ENCODE measurements around the gene AKR7A2. TPM values are rescaled to one million over a fixed set of nuclear protein-coding genes. Genes with fewer than 3 reads are reported as not detected.

The AKR7A2 gene
- 10 to 100 TPM; 31.8 to 41.7 TPM for total RNA-seq

- Mint-ChIP-seq H3K4me1 (ENCODE audit: low read depth) (peaks cover 54% of the 10 kb centered on the region), H3K36me3 (ENCODE audit: insufficient read depth in 2 of 2) (peaks cover 4 to 6% of the 10 kb centered on the region in 2 donors), H3K4me3 (peak within 1 kb of the TSS; percentile 88 to 94), H3K9me3 (no peaks in the 10 kb centered on the region), H3K27ac (peak within 1 kb of the TSS; percentile 56), H3K27me3 (ENCODE audit: low read depth) (no peaks in the 10 kb centered on the region)
- DNase-seq (peak; percentile 93 to 98), ATAC-seq (replicated peaks in 1 of 2) (peak; percentile 93 to 97)
Observed at GRCh38 chr1:19311931-19312781, at the start of gene AKR7A2, which contains the start of gene SLC66A1. TSS of gene AKR7A2 (minus strand) at chr1:19312144. CDS start at chr1:19312124, 20 bp downstream. TSS of gene SLC66A1 (plus strand) at chr1:19312326. CDS start at chr1:19317678, 5,352 bp downstream.

- ATAC-seq (replicated peaks in 1 of 2) (peak in 1 of 2 donors; percentile 30), DNase-seq (no peak)
- Mint-ChIP-seq H3K4me1 (ENCODE audit: low read depth) (peaks cover 28% of the 10 kb centered on the region), H3K4me3 (peak overlapping the region; percentile 8 to 27), H3K27me3 (ENCODE audit: low read depth) (no peaks in the 10 kb centered on the region), H3K27ac (peak overlapping the region; percentile 52), H3K36me3 (ENCODE audit: insufficient read depth in 2 of 2) (no peaks in the 10 kb centered on the region), H3K9me3 (no peaks in the 10 kb centered on the region)
Observed at GRCh38 chr1:19360843-19361610, 49.1 kb upstream of the AKR7A2 start.

GRCh38 chr1:19360432-19360831 lies 48.5 kb upstream of the AKR7A2 start:
- peak in 1 of 2 donors; percentile 8 for ATAC-seq (replicated peaks in 1 of 2)
- Mint-ChIP-seq H3K4me3 (peak overlapping the region; percentile 14 to 27), H3K27ac (peak overlapping the region; percentile 12), H3K36me3 (ENCODE audit: insufficient read depth in 2 of 2) (peaks cover under 1 to 3% of the 10 kb centered on the region in 2 donors), H3K27me3 (ENCODE audit: low read depth) (no peaks in the 10 kb centered on the region), H3K4me1 (ENCODE audit: low read depth) (peaks cover 28% of the 10 kb centered on the region), H3K9me3 (no peaks in the 10 kb centered on the region)
- DNase-seq: no peak

GRCh38 chr1:19360016-19360415 lies 48.1 kb upstream of the AKR7A2 start:
- ATAC-seq (replicated peaks in 1 of 2): peak; percentile 26 to 55
- Mint-ChIP-seq H3K27ac (no peak overlapping the region), H3K9me3 (no peaks in the 10 kb centered on the region), H3K4me1 (ENCODE audit: low read depth) (peaks cover 28% of the 10 kb centered on the region), H3K4me3 (no peak overlapping the region), H3K27me3 (ENCODE audit: low read depth) (no peaks in the 10 kb centered on the region), H3K36me3 (ENCODE audit: insufficient read depth in 2 of 2) (peaks cover 2 to 3% of the 10 kb centered on the region in 2 donors)
- no peak for DNase-seq

- H3K27me3 Mint-ChIP-seq (ENCODE audit: low read depth): no peaks in the 10 kb centered on the region
- H3K36me3 Mint-ChIP-seq (ENCODE audit: insufficient read depth in 2 of 2): peaks cover 2 to 3% of the 10 kb centered on the region in 2 donors
- DNase-seq (no peak), ATAC-seq (replicated peaks in 1 of 2) (no peak)
- H3K4me3 Mint-ChIP-seq: no peak overlapping the region
- H3K4me1 Mint-ChIP-seq (ENCODE audit: low read depth): peaks cover 28% of the 10 kb centered on the region
- H3K27ac Mint-ChIP-seq: no peak overlapping the region
- H3K9me3 Mint-ChIP-seq: no peaks in the 10 kb centered on the region
Observed at GRCh38 chr1:19359357-19359756, 47.4 kb upstream of the AKR7A2 start.

- H3K27ac Mint-ChIP-seq: no peak overlapping the region
- no peaks in the 10 kb centered on the region for H3K9me3 Mint-ChIP-seq
- H3K36me3 Mint-ChIP-seq (ENCODE audit: insufficient read depth in 2 of 2): peaks cover 2 to 5% of the 10 kb centered on the region in 2 donors
- no peak for ATAC-seq (replicated peaks in 1 of 2)
- H3K4me3 Mint-ChIP-seq: no peak overlapping the region
- DNase-seq: no peak
- H3K27me3 Mint-ChIP-seq (ENCODE audit: low read depth): no peaks in the 10 kb centered on the region
- H3K4me1 Mint-ChIP-seq (ENCODE audit: low read depth): peaks cover 28% of the 10 kb centered on the region
Observed at GRCh38 chr1:19358710-19359109, 46.8 kb upstream of the AKR7A2 start.

- Mint-ChIP-seq H3K27me3 (ENCODE audit: low read depth) (no peaks in the 10 kb centered on the region), H3K9me3 (no peaks in the 10 kb centered on the region), H3K27ac (no peak overlapping the region), H3K4me3 (no peak overlapping the region), H3K4me1 (ENCODE audit: low read depth) (peaks cover 28% of the 10 kb centered on the region), H3K36me3 (ENCODE audit: insufficient read depth in 2 of 2) (peaks cover 2 to 5% of the 10 kb centered on the region in 2 donors)
- ATAC-seq (replicated peaks in 1 of 2) (no peak), DNase-seq (no peak)
Observed at GRCh38 chr1:19357299-19357986, 45.5 kb upstream of the AKR7A2 start.

GRCh38 chr1:19356266-19356665 lies 44.3 kb upstream of the AKR7A2 start:
- DNase-seq (no peak), ATAC-seq (replicated peaks in 1 of 2) (no peak)
- Mint-ChIP-seq H3K4me3 (no peak overlapping the region), H3K9me3 (no peaks in the 10 kb centered on the region), H3K4me1 (ENCODE audit: low read depth) (peaks cover 21% of the 10 kb centered on the region), H3K27ac (no peak overlapping the region), H3K27me3 (ENCODE audit: low read depth) (no peaks in the 10 kb centered on the region), H3K36me3 (ENCODE audit: insufficient read depth in 2 of 2) (peaks cover 2 to 5% of the 10 kb centered on the region in 2 donors)

GRCh38 chr1:19354531-19354981 lies 42.6 kb upstream of the AKR7A2 start:
- Mint-ChIP-seq H3K9me3 (no peaks in the 10 kb centered on the region), H3K4me1 (ENCODE audit: low read depth) (peaks cover 4% of the 10 kb centered on the region), H3K36me3 (ENCODE audit: insufficient read depth in 2 of 2) (peaks cover 2 to 5% of the 10 kb centered on the region in 2 donors), H3K27ac (no peak overlapping the region), H3K4me3 (no peak overlapping the region), H3K27me3 (ENCODE audit: low read depth) (no peaks in the 10 kb centered on the region)
- ATAC-seq (replicated peaks in 1 of 2) (no peak), DNase-seq (no peak)

- ATAC-seq (replicated peaks in 1 of 2) (no peak), DNase-seq (no peak)
- H3K27ac Mint-ChIP-seq: no peak overlapping the region
- no peaks in the 10 kb centered on the region for H3K4me1 Mint-ChIP-seq (ENCODE audit: low read depth)
- no peaks in the 10 kb centered on the region for H3K9me3 Mint-ChIP-seq
- H3K4me3 Mint-ChIP-seq: no peak overlapping the region
- no peaks in the 10 kb centered on the region for H3K27me3 Mint-ChIP-seq (ENCODE audit: low read depth)
- H3K36me3 Mint-ChIP-seq (ENCODE audit: insufficient read depth in 2 of 2): peaks cover 2 to 5% of the 10 kb centered on the region in 2 donors
Observed at GRCh38 chr1:19353596-19353995, 41.7 kb upstream of the AKR7A2 start.

GRCh38 chr1:19352839-19353238 lies 40.9 kb upstream of the AKR7A2 start:
- Mint-ChIP-seq H3K27me3 (ENCODE audit: low read depth) (no peaks in the 10 kb centered on the region), H3K4me3 (no peak overlapping the region), H3K36me3 (ENCODE audit: insufficient read depth in 2 of 2) (peaks cover 2 to 5% of the 10 kb centered on the region in 2 donors), H3K9me3 (no peaks in the 10 kb centered on the region), H3K27ac (no peak overlapping the region), H3K4me1 (ENCODE audit: low read depth) (no peaks in the 10 kb centered on the region)
- DNase-seq: no peak
- ATAC-seq (replicated peaks in 1 of 2): peak in 1 of 2 donors; percentile 11

- Mint-ChIP-seq H3K4me1 (ENCODE audit: low read depth) (no peaks in the 10 kb centered on the region), H3K36me3 (ENCODE audit: insufficient read depth in 2 of 2) (peaks cover 2 to 5% of the 10 kb centered on the region in 2 donors), H3K4me3 (no peak overlapping the region), H3K9me3 (no peaks in the 10 kb centered on the region), H3K27ac (no peak overlapping the region), H3K27me3 (ENCODE audit: low read depth) (no peaks in the 10 kb centered on the region)
- ATAC-seq (replicated peaks in 1 of 2) (no peak), DNase-seq (no peak)
Observed at GRCh38 chr1:19351873-19352272, 39.9 kb upstream of the AKR7A2 start.

All from activated T-cell treated with anti-CD3 and anti-CD28 coated beads, Interleukin-2, amount 50 U/mL, for 72 hours (primary cell).